WTC11 (cell line): ENCODE data around the gene CCDC201.

Experiments
- ATF6 ChIP-seq: sonication (generic); formaldehyde crosslinking; IDR thresholded peaks from 2 replicates; pipeline ENCODE4 v1.8.1; 2023; ENCODE audit warnings: mild to moderate bottlenecking, missing genetic modification reagents
- CTCF ChIP-seq: fragments of 200-600 bp; IDR thresholded peaks from 2 replicates; pipeline ENCODE4 v1.8.0; 2022; ENCODE audit warnings: antibody characterized with exemption

- no peak for TF ChIP-seq ATF6
- TF ChIP-seq CTCF: no peak
Observed at GRCh38 chr7:45885264-45885882, 12.5 kb upstream of the CCDC201 start.
